Stimulated activated CD8-positive, alpha-beta memory T cell treated with anti-CD3 and anti-CD28 coated beads, Interleukin-4, amount 100 ng/mL, for 48 hours (primary cell): ENCODE results near the gene CHRND.
"Not testable (repeated sequence)": the region's sequence is repeated elsewhere in the genome, so short reads cannot be mapped to it uniquely, and the experiment has no call there.

ENCODE experiments used
- DNase-seq: peaks from one replicate; pipeline ENCODE4 v3.0.0-alpha.2; 2020

CHRND gene

DNA sequence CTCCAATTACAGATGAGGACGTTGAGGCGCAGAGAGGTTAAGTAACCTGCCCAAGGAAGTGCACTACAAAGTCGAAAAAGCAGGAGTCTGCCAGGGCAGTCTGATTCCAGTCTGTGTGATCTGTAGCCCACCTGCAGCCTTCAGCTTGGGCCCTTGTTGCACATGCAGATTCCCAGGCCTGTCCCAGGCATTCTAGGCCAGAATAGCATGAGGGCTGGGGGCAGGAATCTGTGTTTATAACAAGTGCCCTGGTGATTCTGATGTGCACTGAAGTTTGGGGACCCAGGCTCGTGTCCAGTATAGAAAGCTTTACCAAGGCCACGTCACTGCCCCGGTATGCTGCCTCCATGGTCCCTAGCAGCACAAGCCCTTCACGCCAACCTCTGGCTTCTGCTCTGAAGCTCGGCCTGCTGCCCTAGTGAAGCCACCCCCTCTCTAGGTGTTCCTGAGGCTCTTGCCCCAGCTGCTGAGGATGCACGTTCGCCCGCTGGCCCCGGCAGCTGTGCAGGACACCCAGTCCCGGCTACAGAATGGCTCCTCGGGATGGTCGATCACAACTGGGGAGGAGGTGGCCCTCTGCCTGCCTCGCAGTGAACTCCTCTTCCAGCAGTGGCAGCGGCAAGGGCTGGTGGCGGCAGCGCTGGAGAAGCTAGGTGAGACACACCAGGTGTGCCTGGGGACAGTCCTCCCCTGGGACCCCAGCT lies 18.1 kb downstream of the CHRND start:
- DNase-seq: no peak

GRCh38 chr2:232544674-232545073 lies 18.7 kb downstream of the CHRND start:
- DNase-seq: no peak

DNA sequence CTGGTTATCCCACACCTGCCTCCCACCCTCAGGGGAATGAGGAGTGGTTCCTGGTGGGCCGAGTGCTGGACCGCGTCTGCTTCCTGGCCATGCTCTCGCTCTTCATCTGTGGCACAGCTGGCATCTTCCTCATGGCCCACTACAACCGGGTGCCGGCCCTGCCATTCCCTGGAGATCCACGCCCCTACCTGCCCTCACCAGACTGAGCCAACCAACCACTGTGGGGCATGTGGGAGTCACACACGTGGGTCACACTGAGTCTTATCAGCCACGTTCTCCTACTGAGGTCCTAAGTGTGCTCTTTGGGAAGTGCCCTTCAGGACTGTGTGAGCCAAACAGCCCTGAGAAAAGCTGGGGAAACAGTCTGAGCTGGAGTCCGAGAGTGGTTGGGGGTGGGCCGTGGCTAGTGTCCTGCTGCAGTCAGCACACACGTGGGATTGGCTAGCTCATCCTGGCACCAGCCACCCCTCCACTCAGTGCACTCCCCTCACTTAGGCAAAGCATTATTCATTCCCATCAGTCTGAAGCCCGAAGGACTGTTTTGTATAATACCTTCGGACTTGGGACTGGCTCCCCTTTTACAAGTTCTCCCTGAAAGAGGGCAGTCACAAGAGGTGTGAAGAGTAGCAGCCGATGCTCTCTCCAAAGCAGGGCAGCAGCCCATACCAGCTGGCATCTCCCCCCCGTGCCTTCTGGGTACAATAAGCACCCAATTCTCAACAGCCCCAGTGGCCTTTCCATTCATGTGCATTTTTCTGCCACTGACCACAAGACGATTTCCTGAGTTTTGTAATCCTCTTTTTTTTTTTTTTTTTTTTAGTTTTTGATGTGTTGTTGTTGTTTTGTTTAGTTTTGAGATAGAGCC lies 19.8 kb downstream of the CHRND start:
- no peak for DNase-seq

DNA sequence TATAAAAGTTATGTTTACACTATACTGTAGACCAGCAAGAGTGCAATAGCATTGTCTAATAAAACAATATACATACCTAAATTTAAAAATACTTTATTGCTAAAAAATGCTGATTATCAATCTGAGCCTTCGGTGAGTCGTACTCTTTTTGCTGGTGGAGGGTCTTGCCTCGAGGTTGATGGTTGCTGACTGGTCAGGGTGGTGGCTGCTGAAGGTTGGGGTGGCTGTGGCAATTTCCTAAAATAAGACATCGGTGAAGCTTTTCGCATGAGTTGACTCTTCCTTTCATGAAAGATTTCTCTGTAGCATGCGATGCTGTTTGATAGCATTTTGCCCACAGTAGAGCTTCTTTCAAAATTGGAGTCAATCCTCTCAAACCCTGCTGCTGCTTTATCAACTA lies 22.0 kb downstream of the CHRND start:
- no peak for DNase-seq

DNA sequence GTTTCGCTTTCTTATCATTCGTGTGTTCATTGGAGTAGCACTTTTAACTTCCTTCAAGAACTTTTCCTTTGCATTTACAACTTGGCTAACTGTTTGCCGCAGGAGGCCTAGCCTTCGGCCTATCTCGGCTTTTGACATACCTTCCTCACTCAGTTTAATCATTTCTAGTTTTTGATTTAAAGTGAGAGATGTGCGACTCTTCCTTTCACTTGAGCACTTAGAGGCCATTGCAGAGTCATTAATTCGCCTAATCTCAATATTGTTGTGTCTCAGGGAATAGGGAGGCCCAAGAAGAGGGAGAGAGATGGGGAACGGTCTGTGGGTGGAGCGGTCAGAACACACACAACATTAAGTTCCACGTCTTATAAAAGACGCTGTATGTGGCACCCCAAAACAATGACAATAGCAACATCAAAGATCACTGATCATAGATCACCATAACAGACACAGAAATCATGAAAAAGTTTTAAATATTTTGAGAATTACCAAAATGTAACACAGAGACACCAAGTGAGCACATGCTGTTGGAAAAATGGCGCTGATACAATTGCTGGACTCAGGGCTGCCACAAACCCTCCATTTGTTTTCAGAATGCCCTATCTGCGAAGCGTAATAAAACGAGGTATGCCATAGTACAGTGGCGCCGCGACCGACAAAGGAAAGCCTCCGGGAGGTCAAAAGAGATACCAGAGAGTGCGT lies 23.8 kb downstream of the CHRND start:
- DNase-seq: no peak

- DNase-seq: peak; percentile 94
These were observed 24.6 kb downstream of the CHRND start, which contains the start of the genes EIF4E2 and TIGD1 for GRCh38 chr2:232550354-232551249. Gene EIF4E2, plus strand, starts transcription at chr2:232550689. Its CDS starts 36 bp downstream, at chr2:232550725. Gene TIGD1, minus strand, starts transcription at chr2:232550557. Its CDS starts 675 bp downstream, at chr2:232549882.

DNA sequence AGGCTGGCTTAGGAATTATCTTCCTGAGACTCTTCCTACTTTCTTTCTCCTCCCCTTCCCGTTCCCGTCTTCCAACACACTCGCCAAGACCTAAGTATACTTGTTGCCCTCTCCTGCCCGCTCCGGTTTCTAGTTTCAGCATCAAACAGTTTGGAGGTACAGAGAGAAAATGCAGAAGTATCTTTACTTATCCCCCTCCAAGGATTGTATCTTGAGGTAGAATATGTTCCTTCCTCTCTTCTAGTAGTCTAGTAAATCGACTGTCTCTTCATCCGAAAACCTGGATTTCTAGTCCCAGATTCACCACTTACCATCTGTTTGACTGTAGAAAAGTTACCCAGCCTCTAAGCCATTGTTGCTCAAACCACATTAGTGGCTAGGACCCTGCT lies 25.3 kb downstream of the CHRND start:
- no peak for DNase-seq

- no peak for DNase-seq
These were observed 25.8 kb downstream of the CHRND start for GRCh38 chr2:232551776-232552175.

DNA sequence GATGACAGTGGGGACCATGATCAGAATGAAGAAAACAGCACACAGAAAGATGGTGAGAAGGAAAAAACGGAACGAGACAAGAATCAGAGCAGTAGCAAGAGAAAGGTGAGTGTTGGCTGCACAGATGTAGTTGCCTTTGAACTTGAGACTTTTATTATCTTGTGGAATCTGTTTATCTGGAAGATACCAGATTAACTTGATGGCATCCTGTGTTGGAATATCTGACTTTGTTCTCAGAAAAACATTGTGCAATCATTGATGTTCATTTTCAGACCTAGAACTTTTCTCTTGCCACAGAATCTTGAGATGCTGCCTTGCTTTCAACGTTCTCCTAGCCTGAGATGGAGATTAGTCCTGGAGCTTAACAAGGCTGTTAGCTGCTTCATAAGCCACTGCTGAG lies 30.5 kb downstream of the CHRND start:
- no peak for DNase-seq

GRCh38 chr2:232562515-232563151 lies 36.7 kb downstream of the CHRND start:
- no peak for DNase-seq

GRCh38 chr2:232563580-232563979 lies 37.6 kb downstream of the CHRND start:
- DNase-seq: no peak

- no peak for DNase-seq
These were observed 41.8 kb downstream of the CHRND start for GRCh38 chr2:232567721-232568120.

GRCh38 chr2:232568161-232568560 lies 42.2 kb downstream of the CHRND start:
- no peak for DNase-seq

GRCh38 chr2:232569541-232569940 lies 43.6 kb downstream of the CHRND start:
- no peak for DNase-seq

GRCh38 chr2:232570481-232570880 lies 44.5 kb downstream of the CHRND start:
- DNase-seq: not testable (repeated sequence)

GRCh38 chr2:232571026-232571474 lies 45.1 kb downstream of the CHRND start:
- DNase-seq: no peak

GRCh38 chr2:232573042-232573441 lies 47.1 kb downstream of the CHRND start:
- DNase-seq: no peak

- DNase-seq: no peak
These were observed 47.9 kb downstream of the CHRND start for GRCh38 chr2:232573771-232574435.

- DNase-seq: no peak
These were observed 48.9 kb downstream of the CHRND start for GRCh38 chr2:232574674-232575403.

DNA sequence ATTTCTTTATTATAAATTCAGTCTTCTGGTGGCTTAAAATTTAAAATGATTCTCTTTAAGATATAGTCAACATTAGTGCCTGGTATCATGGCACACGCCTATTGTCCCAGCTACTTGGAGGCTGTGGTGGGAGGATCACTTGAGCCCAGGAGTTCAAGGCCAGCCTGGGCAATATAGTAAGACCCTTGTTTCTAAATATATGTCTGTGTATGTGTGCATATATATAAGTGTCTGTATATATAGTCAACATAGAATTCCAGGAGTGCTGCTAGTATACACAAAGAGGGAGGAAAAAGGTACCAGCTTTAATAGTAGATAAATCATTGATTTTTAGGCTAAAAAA lies 49.4 kb downstream of the CHRND start:
- DNase-seq: no peak

- DNase-seq: no peak
These were observed 51.0 kb downstream of the CHRND start for GRCh38 chr2:232576995-232577394.
